HG03575 (cell line): ENCODE measurements around the gene TDRD9.

Experiments
- ATAC-seq: cut with Tn5 transposase; IDR thresholded peaks from one replicate; pipeline ENCODE4 v1.9.1; 2021; ENCODE audit not compliant: unreplicated experiment, insufficient number of reproducible peaks, low FRiP score; ENCODE audit errors: extremely low read depth

Gene TDRD9

DNA sequence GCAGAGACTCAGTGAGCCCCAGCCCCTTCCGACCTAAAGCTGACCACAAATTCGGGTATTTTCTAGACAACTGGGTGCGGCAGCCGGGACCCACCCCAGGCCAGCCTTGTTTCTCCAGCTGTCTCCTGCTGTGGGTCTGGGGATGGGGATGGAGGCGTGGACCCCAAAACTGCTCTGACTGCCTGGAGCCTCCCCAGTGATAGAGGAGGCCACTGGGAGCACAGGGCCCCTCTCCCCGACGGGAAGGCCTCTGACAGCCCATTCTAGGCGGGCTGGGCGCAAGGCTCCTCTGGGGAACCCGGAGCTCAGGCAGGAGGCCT, 38.2 kb upstream of the TDRD9 start:
- ATAC-seq = no peak

DNA sequence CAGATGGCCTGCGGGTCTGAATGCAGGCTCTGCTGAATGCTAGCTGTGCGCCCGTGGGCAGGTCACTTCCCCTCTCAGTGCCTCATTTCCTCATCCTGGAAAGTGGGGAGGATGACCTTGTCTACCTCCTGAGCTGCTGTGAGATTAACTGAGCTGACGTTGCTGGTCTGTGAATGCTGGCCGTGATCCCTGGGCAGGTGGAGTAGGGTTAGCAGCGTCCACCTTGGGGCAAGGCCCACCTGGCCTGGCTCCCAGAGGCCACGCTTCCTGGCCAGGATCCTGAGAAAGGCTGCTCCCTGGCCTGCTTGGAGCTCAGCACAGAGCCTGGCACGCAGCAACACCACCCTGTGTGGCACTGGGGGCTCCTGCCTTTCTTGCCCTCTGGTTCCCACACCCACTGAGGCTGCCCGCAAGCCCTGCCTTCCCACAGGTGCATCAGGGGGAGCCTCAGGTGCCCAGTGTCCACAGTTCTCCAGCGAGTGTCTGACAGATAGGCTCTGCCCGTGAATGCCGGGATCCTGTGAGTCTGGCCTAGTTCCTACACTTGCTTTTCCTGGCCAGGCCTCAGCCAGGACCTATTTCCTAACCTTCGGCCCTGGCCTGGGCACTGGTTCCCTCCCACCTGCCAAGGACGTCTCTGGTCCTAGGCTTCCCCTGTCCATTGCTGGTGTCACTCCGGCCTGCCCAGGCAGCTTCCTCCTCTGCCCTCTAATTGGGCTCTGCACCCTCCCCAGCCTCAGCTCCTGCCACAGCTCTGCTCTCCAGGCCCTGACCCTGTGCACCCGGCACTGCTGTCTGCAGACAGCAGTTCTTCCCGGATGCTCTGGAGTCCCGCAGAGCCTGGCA, 37.2 kb upstream of the TDRD9 start:
- ATAC-seq = no peak

DNA sequence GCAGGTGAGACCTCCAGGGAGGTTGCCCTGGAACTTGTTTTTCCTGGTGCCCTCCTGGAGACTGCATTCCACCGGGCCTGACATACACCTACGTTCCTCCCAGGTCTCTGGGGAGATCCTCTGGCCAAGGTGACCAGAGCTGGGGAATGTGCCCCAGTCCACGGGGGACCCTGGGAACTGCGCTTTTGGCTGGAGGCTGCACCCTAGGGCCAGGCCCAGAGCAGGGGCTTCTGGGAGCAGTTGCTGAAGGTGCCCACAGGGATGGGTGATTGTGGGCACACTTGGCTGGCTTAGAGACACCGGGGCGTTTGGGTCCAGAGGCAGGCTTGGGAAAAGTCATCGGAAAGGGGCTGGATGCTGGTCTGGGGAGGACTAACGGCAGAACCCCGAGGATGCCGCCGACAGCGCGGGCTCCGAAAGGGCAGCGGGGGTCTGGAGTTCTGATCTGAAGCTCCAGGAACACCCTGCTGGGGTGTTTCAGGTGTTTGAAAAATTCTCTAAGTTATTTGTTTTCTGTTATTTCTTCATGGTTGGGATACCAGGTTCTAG, 36.5 kb upstream of the TDRD9 start:
- no peak for ATAC-seq

DNA sequence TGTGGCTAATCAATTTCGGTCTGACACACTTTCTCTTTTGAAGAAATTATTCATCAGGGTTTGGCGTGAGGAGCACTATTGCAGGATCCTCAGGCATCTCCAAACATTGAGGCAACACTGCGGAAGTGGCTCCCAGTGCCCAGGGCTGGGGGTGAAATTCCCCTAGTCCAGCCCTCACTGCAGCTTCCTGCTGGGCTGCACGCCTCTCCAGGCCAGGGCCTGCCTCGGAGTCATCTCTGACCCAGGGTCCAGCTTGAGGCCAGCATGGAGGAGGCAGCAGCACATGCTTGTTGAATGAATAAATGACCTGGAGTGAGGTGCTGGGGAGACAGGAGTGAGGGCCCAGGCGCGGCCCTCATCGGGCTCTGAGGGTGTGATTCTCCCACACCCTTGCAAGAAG, 36.0 kb upstream of the TDRD9 start:
- ATAC-seq = no peak

DNA sequence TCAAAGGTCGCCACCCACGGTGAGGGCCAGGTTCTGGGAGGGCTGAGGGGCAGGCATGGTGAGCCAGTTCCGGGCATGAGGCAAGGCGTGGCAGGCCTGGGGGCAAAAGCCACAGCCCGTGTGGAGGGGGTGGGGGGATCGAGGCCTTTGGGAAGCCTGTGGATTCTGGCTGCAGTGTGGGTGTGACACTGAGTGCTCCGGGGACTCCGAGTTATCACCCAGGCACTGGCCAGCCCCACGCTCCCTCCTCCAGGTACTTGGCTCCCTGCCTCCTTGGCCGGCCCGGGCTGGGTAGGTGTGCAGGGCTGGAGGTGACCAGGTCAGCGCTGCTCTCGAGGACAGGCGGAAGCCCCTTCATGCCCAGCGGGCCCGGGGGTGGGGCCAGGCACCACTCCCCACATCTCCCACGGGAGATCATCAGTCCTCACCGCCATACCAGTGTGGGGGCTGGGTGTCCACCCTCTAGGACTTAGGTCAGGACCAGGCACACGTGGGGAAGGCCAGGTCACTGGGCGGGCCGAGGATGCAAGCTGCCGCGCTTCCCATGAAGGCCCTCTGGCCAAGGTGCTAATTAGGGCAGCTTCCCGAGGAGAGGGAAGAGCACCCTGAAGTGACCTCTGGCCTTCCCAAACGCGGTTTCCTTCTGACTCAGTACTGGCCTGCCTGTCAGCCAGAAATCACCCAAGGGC, 34.1 kb upstream of the TDRD9 start:
- ATAC-seq = no peak

DNA sequence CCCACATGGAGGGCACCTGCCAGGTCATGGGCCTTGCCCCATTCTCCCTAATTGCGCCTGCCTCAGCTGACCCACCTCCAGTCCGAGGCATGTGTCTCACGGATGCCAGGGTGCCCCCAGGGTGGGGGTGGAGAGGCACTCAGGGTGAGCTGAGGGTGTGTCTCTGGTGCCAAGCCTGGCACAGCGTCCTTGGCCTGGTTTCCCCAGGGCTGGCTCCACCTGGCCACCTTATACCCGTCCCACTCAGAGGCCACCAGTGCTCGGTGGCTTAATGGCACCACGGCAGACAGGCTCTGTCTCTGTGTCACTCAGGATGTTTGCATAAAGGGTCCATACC, 33.6 kb upstream of the TDRD9 start:
- no peak for ATAC-seq

DNA sequence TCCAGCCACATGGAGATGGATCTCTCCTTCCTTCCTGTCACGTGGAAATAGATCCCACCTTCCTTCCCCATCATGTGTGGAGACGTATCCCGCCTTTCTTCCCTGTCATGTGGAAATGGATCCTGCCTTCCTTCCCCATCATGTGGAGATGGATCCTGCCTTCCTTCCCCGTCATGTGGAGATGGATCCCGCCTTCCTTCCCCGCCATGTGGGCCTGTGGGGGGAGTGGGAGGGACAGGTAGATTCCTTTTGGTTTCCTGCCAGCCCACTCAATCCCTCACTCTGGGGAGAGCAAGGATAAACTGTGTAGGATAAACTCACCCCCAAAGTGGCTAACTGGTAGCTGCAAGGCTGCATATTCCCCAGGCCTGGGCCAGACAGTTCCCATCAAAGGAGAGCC, 31.7 kb upstream of the TDRD9 start:
- no peak for ATAC-seq

DNA sequence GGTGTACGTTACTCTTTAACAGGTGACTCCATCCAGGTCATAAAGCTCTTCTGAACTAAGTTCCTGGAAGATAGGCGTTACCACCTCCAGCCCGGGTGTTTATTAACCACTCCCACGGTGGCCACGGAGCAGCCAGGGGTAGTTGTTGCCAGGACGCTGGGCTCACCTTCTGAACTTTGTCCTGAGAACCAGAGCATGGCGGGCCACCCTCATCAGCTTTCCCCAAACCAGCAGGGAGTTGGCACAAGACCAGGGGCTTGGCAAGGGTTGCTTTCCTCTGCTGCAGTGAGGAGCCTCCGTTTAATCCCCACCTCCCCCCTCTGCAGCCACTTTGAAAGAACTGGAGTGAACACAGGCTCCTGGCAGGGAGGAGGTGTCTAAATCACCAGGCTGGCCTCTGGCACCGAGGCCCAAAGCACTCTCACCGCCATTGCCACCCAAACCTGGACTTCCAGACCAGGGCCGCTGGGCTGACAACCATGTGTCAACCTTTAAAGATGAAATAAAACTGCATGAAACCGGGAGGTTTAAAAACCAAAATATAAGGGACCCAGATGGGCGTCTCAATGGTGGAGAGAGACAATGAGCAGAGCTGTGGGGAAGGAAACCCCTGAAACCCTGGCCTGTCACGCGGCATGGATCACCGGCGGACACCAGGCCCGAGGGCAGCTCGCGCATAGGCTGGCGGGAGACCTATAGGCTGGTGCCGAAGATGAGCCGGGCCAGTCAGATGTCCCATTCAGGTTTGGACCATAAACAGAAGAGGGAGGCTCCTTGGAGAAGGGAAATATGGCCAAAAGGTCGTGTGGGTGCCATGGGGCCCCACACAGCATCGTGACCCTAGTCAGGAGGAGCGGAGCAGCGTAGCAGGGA, 30.9 kb upstream of the TDRD9 start:
- no peak for ATAC-seq

DNA sequence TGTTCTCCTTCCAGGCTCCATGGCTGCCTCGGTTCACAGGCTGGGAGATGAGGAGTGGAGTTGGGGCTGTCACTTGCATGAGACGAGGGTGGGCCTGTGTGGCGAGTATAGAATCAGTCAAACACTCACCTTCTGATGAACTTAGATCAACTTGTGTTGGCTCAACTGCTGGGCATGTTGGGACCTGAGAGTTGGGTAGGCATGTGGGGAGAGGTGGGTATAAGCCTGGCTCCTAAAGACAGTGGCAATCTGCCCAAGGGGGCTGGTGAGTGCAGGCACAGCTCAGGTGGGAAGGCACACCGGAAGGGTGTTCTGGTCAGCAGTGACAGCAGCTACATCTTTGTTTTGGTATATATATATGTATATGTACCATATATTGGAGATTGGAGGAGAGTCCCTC, 30.1 kb upstream of the TDRD9 start:
- ATAC-seq = no peak

DNA sequence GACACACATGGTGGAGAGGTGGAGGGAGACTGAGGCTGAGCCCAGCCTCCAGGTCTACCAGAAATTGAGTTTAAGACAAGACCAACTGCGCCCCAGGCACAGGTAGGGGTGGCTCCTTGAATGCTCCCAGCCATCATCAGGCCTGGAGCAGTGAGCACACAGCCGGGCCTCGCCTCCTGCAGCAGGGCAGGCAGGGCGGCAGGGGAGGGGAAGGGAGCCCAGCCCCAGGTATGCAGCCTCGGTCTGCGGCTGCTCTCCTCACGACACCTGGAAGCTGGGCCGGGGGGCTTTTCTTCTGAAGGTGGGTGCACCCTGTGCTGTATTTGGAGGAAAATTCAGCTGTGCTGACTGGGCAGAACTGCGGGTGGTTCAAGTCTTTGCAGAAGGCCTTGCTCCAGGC, 29.5 kb upstream of the TDRD9 start:
- ATAC-seq = no peak

DNA sequence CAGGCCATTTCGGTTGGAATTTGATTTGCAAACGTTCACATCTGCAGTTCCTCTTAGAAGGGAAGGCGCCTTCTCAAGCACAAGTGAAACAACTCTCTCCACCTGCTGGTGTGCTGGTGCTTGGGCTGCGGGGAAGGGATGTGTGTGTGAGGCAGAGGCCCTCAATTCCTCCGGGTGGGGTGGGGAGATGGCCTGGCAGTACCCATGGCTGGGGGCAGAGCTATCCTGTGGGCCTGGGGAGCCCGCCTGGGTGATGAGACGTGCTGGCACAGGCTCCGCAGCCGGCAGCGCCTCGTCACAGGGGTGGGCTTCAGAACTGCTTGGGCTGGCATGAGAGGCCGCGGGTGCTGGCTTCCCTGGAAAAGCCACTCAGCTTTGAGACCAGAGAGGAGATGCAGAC, 28.9 kb upstream of the TDRD9 start:
- ATAC-seq = no peak

DNA sequence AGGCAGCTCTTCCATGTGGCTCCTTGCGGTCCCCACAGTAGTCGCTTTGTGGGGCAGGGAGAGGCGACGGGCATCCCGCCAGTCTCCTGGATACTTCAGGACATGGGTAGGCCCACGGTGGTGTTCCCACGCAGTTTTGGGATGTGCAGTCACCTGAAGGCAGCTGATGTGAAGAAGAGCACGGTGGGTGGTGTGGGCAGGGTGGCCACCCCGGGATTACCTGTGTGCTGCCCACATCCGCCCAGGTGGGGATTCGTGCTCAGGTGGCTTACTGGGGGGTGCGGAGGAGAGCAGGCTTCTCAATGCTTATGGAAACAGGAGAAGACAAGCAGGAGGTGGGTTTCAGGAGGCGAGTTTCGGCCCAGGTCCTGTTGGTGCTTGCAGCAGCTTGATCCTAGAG, 28.4 kb upstream of the TDRD9 start:
- no peak for ATAC-seq

DNA sequence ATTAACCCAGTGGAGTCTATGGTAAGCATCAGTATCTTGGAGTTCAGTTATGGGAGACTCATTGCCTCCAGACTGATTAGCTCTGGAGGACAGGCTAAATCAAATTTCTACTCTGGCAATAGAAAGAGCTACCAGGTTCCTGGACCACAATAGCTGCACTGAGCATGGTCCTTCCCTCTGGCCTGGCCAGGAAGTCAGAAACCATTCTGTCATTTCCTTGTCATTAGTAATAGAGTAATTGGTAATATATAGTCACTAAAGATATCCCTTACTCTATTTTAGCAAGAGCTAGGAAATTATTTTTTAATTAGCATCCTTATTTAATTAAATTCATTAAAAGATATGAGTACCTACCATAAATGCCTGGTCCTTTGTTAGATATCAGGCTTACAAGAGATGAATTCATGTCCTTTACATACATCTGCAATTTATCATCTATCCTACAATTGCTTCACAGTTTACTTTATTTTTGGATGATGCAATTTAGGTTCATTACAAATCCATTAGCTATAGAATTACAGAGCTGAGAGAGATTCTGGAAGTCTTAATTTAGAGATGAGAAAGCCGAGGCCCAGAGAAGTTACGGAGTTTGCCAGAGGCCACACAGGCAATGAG, 23.7 kb upstream of the TDRD9 start:
- ATAC-seq = no peak

DNA sequence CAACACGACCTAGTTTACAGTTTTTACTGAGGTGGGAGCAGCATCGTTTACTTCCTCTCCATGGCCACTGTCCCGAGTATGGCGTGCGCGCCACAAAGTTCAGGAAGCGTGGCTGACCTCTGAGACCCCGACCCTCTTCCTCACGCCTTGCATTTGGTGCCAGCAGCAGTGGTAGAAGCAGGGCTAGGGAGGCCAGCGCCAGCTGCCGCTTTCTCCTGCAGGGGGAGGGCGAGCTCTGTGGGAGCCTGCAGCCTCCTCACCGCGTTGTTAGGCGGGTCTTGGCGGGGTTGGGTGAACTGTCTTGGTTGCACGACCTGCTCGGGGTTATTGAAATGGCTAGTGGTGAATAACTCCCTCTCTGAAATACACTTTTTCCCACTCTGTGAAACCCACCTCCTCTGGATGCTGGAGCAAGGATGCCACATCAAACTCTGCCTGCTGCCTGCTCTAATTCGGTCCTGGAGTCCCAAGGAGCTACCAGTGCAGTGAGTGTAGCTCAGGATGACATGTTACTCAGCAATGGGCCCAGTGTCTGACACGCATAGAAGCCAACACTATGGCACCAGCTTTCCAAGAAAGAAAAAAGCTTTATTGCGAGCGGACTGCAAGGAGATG, 22.3 kb upstream of the TDRD9 start:
- ATAC-seq = no peak

DNA sequence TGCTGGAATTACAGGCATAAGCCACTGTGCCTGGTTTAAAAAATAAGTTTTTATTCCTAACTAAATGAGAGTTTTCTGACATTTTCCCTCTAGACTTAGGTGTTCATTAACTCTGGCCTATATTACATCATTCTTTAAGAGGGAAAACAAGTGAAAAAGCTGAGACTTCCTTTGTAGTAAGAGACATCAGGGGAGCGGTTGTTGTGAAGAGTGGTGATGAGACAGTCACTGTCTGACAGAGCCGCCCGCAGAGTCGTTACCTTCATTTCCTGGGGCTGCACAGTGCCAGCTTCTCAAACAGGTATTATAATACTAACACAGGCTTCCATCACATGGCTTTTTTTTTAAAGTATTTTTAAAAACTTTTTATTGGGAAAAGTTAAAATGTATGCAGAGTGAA, 19.7 kb upstream of the TDRD9 start:
- no peak for ATAC-seq

DNA sequence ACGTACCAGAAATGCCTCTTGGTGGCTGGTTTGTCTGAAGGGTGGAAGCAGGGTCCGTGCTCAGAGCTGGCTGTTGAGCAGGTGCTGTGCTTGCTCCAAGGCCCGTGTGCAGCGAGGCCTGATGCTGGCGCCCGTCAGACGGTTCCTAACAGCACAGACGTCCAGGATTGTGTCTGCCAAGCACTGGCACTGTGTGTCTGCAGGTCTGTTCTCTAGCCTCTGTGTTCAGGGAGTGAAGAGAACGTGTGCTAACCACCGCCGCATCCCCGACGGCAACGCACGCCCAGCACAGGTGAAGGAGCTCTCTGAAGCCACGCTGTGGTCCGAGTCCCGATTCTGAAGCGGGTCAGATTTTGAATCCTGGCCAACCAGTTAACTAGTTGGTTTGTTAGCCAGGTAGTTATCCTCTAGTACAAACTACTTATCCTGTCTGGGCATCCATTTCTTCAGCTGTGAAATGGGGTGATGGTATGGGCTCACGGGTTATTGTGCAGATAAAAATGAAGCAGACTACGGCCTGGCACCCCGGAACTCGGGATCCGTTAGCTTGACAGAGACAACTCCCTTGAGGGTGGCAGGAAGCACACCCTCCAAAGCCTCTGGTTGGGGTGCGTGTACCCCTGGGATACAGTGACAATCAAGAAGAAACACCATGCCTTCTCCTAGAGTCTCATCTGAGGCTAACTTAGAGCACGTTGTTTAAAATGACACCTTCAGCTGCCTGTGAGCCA, 18.6 kb upstream of the TDRD9 start:
- no peak for ATAC-seq

DNA sequence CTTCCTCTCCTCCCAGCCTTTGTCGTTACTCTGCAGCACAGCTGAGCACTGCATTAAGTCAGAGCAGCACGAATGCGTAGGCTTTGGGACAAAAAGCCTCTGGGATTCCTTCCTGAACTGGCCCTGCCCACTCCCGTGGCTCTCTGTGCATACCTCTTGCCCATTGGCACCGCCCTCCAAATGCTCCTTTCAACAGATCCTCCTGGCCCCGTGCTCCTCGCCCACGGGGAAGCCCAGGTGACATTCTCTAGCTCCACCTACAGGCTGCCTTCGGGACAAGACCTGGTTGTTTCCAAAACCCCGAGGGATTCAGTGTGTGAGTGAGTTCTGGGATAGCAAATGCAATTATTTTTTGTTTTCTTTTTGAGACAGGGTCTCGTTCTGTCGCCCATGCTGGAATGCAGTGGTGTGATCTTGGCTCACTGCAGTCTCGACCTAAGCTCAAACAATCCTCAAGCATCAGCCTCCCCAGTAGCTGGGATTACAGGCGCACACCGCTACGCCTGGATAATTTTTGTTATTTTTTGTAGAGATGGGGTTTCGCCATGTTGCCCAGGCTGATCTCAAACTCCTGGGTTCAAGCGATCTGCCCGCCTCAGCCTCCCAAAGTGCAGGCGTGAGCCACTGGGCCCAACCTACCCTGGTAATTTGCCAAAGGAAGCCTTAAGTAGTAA, 17.9 kb upstream of the TDRD9 start:
- ATAC-seq = no peak

DNA sequence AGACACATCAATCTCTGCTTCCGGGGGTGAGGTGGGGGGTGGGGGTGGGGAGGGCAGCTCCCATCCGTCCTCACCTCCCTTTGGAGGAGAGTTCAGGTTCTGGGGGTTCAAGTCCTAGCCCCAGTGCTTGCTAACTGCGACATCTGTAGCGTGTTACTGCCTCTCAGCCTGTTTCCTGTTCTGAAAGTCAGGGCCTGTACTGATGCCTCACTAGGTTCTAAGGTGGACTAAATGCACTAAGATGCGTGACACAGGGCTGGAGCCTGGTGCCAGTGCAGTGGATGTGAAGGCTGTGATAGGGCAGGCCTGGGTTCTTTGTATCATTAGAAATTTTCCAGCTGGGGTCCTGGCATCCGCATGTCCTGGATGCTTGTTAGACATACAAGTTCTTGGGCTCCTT, 17.3 kb upstream of the TDRD9 start:
- no peak for ATAC-seq
